ENCODE measurements around the gene MSH4. TPM values are rescaled to one million over a fixed set of nuclear protein-coding genes. Genes with fewer than 3 reads are reported as not detected.
A peak's percentile ranks its signal among the peaks of the same experiment; 100 is the strongest.
"Not testable (repeated sequence)": the region's sequence is repeated elsewhere in the genome, so short reads cannot be mapped to it uniquely, and the experiment has no call there.

MSH4 gene
- 0.26 and 0.51 TPM in 2 replicates for total RNA-seq

GRCh38 chr1:75796376-75797272 lies at the start of gene MSH4:
TSS of gene MSH4 (plus strand) at chr1:75796882. CDS start at chr1:75796986, 104 bp downstream.
- Histone ChIP-seq H3K27me3 (ENCODE audit: control insufficient read depth, insufficient read depth, low read length) (no peaks in the 10 kb centered on the region), H3K36me3 (ENCODE audit: control insufficient read depth, insufficient read depth, low read length) (peaks cover 7% of the 10 kb centered on the region), H3K4me3 (ENCODE audit: low read depth, low read length) (no peak within 1 kb of the TSS)
- TF ChIP-seq CTCF (IDR thresholded peaks at IDR 0.05; ENCODE audit: insufficient read depth, low read length, severe bottlenecking) = no peak
- no peak for DNase-seq (ENCODE audit: low read depth)
- FAIRE-seq = no peak

- not testable (repeated sequence) for H3K36me3 ChIP-seq (ENCODE audit: control insufficient read depth, insufficient read depth, low read length); H3K4me3 ChIP-seq (ENCODE audit: low read depth, low read length); DNase-seq (ENCODE audit: low read depth); H3K27me3 ChIP-seq (ENCODE audit: control insufficient read depth, insufficient read depth, low read length); FAIRE-seq
These were observed 39.5 kb upstream of the MSH4 start for GRCh38 chr1:75757210-75757609.

- H3K4me3 ChIP-seq (ENCODE audit: low read depth, low read length); FAIRE-seq; DNase-seq (ENCODE audit: low read depth); H3K36me3 ChIP-seq (ENCODE audit: control insufficient read depth, insufficient read depth, low read length); H3K27me3 ChIP-seq (ENCODE audit: control insufficient read depth, insufficient read depth, low read length): not testable (repeated sequence)
These were observed 38.1 kb upstream of the MSH4 start for GRCh38 chr1:75758543-75758942.

GRCh38 chr1:75764057-75764655 lies 32.5 kb upstream of the MSH4 start:
- TF ChIP-seq CTCF (IDR thresholded peaks at IDR 0.05; ENCODE audit: insufficient read depth, low read length, severe bottlenecking) = no peak
- FAIRE-seq (no peak), DNase-seq (ENCODE audit: low read depth) (no peak)
- H3K27me3 ChIP-seq (ENCODE audit: control insufficient read depth, insufficient read depth, low read length) = no peaks in the 10 kb centered on the region
- no peak overlapping the region for H3K4me3 ChIP-seq (ENCODE audit: low read depth, low read length)
- no peaks in the 10 kb centered on the region for H3K36me3 ChIP-seq (ENCODE audit: control insufficient read depth, insufficient read depth, low read length)

GRCh38 chr1:75765697-75766355 lies 30.9 kb upstream of the MSH4 start:
- Histone ChIP-seq H3K4me3 (ENCODE audit: low read depth, low read length) (no peak overlapping the region), H3K36me3 (ENCODE audit: control insufficient read depth, insufficient read depth, low read length) (no peaks in the 10 kb centered on the region), H3K27me3 (ENCODE audit: control insufficient read depth, insufficient read depth, low read length) (no peaks in the 10 kb centered on the region)
- TF ChIP-seq CTCF (IDR thresholded peaks at IDR 0.05; ENCODE audit: insufficient read depth, low read length, severe bottlenecking) = no peak
- DNase-seq (ENCODE audit: low read depth) (peak; percentile 86), FAIRE-seq (no peak)

GRCh38 chr1:75768016-75768415 lies 28.7 kb upstream of the MSH4 start:
- no peak for TF ChIP-seq CTCF (IDR thresholded peaks at IDR 0.05; ENCODE audit: insufficient read depth, low read length, severe bottlenecking)
- H3K4me3 ChIP-seq (ENCODE audit: low read depth, low read length) = no peak overlapping the region
- H3K27me3 ChIP-seq (ENCODE audit: control insufficient read depth, insufficient read depth, low read length) = no peaks in the 10 kb centered on the region
- FAIRE-seq = no peak
- peak; percentile 63 for DNase-seq (ENCODE audit: low read depth)
- H3K36me3 ChIP-seq (ENCODE audit: control insufficient read depth, insufficient read depth, low read length) = no peaks in the 10 kb centered on the region

Measured in bronchial epithelial cell (primary cell).